NOMO-1 (cell line): ENCODE measurements around the gene KRT9.
"Not testable (repeated sequence)": the region's sequence is repeated elsewhere in the genome, so short reads cannot be mapped to it uniquely, and the experiment has no call there.

ENCODE experiments used
- DNase-seq, 2 experiments: peaks; one replicate each; lab custom pipeline; 2025; ENCODE audit not compliant: unreplicated experiment in 2 of 2; lab: John Stamatoyannopoulos, UW

KRT9 gene, protein sequence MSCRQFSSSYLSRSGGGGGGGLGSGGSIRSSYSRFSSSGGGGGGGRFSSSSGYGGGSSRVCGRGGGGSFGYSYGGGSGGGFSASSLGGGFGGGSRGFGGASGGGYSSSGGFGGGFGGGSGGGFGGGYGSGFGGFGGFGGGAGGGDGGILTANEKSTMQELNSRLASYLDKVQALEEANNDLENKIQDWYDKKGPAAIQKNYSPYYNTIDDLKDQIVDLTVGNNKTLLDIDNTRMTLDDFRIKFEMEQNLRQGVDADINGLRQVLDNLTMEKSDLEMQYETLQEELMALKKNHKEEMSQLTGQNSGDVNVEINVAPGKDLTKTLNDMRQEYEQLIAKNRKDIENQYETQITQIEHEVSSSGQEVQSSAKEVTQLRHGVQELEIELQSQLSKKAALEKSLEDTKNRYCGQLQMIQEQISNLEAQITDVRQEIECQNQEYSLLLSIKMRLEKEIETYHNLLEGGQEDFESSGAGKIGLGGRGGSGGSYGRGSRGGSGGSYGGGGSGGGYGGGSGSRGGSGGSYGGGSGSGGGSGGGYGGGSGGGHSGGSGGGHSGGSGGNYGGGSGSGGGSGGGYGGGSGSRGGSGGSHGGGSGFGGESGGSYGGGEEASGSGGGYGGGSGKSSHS

DNA sequence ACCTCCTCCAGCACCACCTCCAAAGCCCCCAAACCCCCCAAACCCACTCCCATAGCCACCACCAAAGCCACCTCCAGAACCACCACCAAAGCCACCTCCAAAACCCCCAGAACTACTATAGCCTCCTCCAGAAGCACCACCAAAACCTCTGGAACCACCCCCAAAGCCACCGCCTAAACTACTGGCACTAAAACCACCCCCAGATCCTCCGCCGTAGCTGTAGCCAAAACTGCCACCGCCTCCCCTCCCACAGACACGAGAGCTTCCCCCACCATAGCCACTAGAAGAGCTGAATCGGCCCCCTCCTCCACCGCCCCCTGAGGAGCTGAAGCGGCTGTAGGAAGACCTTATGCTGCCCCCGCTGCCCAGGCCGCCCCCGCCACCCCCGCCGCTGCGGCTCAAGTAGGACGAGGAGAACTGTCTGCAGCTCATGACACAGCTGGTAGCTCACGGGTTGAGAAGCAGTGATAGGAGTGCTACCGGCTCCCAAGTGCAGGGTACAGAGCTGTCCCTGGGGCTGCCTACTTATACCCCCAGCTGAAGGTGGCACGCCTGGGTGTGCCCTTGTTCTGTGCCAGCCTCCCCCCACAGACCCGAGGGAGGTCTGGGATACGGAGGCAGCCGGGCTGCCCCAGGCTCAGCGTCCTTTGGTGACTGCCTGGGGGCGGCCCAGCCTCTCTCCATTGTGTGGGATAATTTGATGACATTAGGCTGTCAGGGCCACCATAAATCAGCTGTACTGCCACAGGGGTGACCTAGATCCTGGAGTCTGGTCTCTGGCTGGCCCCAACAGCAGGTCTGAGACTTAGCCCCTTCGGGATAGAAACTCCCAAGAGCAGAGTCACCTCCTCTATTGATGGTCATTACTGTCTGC lies at the start of gene KRT9:
Gene KRT9 (minus strand): TSS at position 499 of the 874 bp plus-strand sequence. CDS start 67 bp downstream, at position 432.
- DNase-seq: no peak

DNA sequence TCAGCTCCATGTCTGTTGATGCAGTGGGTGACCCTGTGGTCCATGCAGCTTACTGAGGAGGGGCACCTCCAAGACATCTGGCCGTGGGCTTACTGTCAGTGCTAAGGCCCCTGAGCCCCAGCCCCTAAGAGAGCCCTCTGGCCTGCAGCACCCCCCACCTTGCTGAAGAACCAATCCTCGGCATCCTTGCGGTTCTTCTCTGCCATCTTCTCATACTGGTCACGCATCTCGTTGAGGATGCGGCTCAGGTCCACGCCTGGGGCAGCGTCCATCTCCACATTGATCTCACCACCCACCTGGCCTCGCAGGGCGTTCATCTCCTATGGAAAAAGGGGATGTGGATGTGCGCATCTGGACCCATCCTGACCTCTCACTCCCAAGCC lies 49.6 kb upstream of the KRT9 start:
- not testable (repeated sequence) for DNase-seq

DNA sequence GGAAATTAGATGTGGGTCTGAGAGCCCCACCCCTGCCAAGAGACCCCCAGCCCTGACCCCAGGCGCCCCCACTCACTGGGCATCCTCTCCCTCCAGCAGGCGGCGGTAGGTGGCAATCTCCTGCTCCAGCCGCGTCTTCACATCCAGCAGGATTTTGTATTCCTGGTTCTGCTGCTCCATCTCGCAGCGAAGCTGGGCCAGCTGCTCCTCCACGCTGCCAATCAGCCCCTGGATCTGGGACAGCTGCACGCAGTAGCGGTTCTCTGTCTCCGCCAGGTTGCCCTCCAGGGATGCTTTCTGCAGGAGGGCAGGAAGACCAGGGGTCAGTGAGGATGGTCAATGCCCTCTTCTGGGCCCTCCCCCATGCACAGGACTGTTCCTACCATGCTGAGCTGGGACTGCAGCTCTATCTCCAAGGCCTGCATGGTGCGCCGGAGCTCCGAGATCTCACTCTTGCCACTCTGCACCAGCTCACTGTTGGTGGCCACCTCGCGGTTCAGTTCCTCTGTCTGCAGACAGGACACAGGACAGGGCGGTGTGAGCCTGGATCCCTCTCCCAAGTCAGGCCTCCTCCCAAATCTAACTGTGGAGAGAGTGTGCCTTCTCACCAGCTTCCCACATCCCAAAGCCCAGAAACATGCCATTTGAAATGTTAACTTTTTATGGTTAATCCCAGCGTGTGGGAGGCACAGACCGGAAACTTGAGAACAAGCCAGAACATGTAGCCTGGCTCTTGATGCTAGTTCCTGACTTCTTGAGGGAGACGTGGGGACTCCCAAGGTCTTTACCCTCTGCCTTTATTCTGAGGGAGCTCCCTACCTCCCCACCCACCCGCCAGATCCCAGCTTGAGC lies 49.0 kb upstream of the KRT9 start:
- DNase-seq: no peak

DNA sequence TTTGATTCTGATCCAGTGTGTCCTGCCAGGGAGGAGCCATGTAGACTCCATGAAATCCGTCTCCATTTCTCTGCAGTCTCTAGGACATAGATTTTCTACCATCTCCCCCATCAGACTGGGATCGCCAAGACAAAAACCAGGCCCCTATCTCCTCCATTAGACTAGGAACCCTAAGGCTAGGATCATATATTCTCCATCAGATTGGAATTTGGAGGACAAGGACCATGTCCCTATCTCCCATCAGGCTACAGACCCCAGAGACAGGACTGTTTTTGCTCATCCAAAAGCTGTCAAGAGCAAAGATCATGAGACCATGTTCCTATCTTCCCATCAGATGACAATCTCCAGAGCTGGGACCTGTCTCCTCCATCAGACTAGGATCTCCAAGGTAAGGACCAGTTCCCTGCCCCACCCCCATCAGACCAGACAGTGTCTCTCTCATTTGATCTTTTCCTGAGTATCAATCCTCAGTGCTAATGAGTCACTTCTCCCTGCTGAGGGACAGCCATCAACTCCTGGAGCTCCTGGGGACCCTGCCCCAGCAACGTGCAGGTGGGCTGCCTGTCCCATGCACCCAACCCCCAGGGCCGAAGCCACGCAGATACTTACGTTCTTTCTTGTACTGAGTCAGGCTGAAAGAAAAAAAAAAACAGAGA lies 48.2 kb upstream of the KRT9 start:
- DNase-seq: not testable (repeated sequence)

DNA sequence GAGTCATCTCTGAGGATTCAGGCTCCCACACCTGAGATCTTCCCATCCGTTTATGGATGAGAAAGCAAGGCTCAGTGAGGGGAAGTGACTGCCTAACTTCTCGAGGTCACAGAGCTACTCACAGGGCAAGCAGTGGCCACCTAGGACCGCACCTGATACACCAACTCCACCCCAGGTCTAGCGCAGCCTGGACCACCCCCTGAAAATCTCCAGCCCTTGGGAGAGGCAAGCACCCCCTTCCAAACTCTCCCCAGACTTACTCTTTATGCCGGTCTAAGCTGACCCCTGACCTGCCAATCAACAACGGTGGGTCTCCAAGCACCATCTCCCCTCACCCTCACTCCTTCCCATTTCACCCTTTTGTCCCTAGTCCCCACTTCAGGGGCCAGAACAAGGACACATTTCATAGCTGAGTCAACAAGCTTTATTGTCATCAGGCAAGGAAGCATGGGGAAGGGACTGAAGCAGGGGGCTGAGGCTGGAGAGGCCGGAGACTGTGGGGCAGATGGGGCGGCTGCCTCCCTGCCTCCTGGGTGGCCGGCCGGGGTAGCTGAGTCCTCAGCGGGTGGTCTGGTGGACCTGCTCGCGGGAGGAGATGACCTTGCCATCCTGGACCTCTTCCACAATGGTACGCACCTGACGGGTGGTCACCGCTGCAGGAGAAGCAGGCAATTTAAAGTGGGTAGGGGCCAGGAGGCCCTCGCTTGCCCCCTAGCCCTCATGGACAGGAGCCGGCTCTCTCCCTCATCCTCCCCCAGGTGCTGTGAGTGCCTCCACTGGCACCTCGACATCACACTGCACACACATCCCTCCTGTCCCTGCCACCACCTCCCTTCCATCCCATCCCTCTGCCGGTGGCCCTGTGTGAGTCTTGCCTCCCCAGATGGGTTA lies 47.4 kb upstream of the KRT9 start:
- no peak for DNase-seq

DNA sequence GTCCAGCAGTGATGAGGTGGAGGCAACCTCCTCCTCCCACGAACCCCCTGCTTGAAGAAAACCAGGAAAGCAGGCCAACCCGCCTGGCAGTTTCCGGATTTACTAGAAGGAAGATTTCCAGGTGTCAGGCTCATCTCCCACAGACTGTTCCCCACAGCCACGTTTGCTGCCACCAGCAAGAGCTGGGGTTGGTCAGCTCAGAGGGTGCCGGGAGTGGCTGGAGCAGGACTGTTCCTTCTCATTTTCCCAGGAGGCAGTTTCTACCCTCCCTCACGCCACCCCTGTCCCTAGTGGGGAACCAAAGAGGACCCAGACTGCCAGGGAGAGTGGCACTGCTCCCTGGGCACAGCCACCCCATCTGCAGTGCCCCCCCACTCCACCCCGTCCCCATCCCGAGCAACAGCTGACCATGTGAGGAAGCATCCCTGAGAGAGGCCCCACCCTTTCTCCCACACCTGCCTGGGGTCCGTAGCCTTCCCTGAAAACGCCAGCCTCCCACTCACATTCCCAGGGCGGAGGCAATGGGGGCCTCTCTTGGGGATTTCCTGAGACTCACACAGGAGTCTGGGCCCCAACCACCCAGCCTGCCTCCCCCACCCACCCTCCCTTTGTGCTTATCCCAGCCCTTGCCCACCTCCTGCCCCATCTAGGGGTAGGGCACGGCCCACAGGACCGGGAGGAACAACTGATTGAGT lies 46.6 kb upstream of the KRT9 start:
- no peak for DNase-seq

DNA sequence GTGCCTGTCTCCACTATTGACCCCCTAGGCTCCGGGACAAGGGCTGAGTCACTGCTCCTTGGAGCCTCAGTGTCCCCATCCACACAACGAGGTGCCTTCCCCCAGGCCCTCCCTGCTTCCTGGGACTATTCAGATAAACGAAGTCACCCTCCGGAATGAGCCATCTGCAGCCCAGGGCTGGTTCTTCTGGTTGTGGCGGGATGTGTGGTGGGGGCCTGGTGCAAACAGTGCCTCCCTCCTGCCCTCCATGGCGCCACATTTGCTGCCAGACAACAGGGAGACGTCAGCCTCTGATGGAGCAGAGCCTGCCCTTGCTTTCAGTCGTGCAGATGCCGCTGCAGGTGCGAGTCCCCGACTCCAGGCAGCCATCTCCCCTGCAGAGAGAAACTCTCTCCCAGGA lies 45.8 kb upstream of the KRT9 start:
- no peak for DNase-seq

DNA sequence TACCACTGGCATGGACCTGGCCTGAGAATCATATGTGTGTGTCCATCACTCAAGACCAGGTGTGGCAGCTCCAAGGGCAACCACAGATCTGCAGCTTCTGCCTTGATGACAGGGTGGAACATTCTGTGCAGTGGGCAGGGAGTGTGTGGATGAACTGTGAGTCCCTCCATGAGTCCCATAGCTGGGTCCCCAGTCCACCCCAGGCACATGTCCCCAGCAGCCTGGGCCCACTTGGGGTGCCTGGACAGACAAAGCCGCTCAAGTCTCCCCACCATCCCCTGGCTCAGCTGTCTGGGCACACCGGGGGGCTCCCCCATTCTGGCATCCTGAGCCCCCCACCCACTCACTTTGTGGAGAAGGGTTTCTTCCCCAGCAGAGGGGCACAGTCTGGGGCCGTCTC lies 45.3 kb upstream of the KRT9 start:
- DNase-seq: no peak

DNA sequence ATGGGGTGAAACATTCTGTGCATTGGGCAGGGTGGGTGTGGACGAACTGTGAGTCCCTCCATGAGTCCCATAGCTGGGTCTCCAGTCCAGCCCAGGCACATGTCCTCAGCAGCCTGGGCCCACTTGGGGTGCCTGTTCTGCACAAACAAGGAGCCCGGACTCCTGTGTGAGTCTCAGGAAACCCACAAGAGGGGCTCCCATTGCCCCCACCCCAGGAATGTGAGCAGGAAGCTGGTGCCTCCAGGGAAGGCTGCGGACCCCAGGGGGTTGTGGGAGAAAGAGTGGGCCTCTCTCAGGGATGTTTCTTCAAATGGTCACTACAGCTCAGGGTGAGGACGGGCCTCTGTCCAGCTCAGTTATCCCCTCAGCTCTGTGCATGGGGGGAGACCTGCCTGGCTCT lies 44.6 kb upstream of the KRT9 start:
- DNase-seq: not testable (repeated sequence)

DNA sequence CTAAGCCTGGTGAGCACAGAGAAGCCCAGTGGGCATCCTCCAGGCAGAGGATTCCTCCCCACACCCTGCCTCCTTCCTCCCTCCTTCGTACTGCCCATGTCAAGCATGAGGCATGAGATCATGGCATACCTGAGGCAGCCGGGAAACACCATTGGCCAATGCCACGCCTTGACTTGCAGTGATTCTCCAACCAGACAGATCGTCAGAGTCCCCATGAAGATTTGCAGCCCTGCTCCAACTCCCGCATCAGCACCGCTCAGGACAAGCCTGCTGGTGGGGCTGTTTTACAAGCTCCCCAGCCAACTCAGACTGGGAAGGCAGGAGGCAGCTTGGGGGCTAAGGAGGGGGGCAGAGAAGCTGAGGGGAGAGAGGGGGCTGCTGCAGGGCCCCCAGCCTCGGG lies 43.6 kb upstream of the KRT9 start:
- DNase-seq: no peak

DNA sequence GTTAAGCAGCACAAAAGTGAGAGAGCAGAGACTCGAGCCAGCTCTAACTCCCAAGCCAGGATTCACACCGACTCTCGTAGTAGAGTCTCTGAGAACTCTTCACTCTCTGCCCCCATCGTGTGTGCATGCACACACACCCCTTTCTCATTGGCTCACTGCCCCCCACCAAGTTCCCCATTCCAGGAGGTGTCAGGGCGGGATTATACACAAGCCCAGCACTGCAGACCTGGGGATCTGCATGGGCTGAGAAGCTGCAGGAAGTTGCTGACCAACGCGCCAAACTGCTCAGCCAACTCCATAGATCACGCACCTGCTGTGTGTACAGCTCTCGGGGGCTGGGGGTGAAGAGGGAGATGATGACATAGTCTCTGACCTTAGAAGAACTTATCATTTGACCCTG lies 42.9 kb upstream of the KRT9 start:
- DNase-seq: not testable (repeated sequence)

DNA sequence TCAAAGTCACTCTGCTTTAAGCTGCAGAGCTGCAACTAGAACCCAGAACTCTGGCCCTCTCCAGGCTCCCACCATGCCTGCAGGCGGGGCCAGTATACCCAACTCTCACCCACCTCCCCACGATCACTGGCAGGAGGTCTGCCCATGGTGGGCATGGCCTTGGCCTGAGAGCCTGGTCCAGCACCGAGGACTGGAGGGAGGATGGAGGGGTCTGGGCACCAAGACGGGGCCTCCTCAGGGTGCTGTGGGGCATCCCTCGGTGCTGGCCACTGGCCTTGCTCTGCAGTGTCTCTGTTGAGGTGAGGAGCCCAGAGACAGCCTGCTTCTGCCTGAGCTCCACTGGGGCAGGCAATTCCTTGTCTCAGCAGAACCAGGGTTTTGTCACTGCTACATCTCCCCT lies 42.2 kb upstream of the KRT9 start:
- DNase-seq: no peak

DNA sequence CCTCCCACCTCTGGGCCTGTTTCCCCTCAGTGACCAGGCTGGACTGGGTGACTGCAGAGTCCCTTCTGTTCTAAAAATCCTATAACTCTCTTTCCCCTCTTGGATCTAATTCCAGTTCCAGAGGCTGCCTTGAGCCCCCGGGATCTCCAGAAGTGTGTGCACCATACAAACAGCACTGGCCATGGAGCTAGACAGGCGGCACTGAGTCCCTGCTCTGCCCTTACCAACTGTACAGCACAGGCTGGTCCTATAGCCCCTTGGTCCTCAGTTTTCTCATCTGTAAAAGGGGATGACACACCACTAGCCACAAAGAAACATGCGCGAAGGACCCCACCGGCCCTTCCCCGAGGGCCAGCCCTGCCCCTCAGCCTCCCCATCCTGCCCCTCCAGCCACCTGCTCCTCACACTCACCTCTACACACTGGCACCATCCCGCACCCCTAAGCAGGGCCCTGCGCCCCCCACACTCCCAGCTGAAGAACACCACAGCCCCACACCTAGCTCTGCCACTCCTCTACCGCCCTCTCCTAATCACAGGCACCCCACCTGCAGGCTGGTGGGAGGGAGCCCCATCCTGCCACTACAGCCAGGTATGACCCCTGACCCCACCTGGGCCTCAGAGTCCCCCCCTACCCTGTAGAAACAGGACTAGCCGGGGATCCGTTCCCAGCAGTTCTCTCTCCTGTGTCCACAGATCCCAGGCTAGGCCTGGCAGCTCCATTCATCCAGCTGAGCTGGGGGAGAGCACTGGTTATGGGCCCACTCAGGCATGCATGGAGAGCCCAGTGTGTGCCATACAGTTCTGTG lies 41.6 kb upstream of the KRT9 start:
- no peak for DNase-seq

DNA sequence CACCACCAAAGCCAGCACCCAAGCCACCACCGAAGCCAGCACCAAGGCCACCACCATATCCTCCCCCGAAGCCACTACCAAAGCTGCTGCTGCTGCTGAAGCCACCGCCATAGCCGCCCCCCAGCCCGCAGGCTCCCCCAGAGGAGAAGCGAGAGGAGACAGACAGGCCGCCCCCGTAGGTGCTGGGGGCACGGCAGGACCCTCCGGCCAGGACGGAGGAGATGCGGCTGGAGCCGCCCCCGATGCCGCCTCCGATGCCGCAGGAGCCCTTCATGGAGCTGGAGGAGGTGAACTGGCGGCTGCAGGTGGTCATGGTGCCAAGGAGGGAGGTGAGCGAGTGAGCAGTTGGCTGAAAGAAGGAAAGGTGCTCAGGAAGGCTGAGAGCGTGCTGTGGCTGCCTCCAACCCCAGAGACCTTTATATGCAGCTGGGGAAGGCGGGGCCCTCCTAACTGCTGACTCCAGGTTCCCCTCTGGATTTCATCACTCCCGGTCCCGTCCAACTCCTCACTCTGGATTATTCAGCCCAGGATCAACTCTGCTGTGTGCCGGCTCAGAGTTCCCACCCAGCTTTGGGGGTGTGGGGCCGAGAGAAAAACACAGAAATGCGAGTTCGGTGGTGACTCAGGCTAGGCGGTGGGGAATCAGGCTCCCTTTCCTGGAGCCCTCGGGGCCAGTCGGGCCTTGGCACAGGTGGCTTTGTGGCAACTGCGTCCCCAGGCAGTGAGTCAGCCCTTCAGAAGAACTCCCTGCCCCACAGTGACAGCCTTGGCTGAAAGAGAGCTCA lies 40.7 kb upstream of the KRT9 start, which contains the start of gene KRT16:
Gene KRT16 (minus strand): TSS at position 392 of the 785 bp plus-strand sequence. CDS start 79 bp downstream, at position 313.
- DNase-seq: not testable (repeated sequence)

DNA sequence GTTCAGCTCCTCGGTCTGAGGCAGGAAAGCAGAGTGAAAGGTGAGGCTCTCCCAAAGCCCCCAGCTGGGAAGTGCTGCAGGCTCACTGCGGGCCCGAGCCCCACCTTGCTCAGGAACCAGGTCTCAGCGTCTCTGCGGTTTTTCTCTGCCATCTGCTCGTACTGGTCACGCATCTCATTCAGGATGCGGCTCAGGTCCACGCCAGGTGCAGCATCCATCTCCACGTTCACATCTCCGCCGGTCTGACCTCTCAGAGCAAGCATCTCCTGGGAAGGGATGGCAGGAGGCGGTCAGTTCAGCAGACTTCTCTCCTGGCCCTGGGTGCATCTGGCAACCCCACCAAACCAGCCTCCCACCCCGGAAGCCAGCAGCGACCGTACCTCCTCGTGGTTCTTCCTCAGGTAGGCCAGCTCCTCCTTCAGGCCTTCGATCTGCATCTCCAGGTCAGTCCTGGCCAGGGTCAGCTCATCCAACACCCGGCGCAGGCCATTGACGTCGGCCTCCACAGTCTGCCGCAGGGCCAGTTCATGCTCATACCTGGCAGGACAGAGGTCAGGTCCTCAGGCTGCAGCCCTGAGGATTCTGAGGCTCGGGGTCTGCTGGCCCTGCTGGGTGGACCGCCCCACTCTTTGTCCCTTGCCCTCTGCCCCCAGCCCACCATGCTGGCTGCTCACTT lies 39.2 kb upstream of the KRT9 start:
- DNase-seq: no peak

DNA sequence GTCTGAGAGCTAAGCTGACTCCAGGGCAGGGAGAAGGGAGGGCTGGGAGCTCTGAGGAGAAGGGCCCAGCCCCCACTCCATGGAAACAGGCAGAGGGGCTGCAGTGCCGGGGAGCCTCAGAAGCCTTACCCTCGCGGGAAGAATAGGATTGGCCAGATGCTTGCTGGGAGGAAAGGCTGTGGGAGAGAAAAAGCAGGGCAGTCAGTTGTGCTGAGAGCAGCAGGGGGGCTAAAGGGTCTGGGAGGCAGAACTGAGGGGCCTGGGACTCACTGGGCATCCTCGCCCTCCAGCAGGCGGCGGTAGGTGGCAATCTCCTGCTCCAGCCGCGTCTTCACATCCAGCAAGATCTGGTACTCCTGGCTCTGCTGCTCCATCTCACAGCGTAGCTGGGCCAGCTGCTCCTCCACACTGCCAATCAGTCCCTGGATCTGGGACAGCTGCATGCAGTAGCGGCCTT lies 38.2 kb upstream of the KRT9 start:
- not testable (repeated sequence) for DNase-seq
